ENCODE results near the gene TEKT4. TPM values are rescaled to one million over a fixed set of nuclear protein-coding genes. Genes with fewer than 3 reads are reported as not detected.
"Not testable (repeated sequence)": the region's sequence is repeated elsewhere in the genome, so short reads cannot be mapped to it uniquely, and the experiment has no call there.

TEKT4 gene
- total RNA-seq, 1 experiment from 2014 or later = not detected

GRCh38 chr2:94875820-94876522 lies 4.7 kb downstream of the TEKT4 start:
- no peak for DNase-seq (ENCODE audit: low read depth)

GRCh38 chr2:94876523-94876863 lies 5.3 kb downstream of the TEKT4 start:
- DNase-seq (ENCODE audit: low read depth) = no peak

- no peak for DNase-seq (ENCODE audit: low read depth)
These were observed 5.9 kb downstream of the TEKT4 start for GRCh38 chr2:94877129-94877528.

- not testable (repeated sequence) for DNase-seq (ENCODE audit: low read depth)
These were observed 7.3 kb downstream of the TEKT4 start for GRCh38 chr2:94878575-94878974.

- no peak for DNase-seq (ENCODE audit: low read depth)
These were observed 8.2 kb downstream of the TEKT4 start for GRCh38 chr2:94879314-94879981.

GRCh38 chr2:94879982-94880377 lies 8.8 kb downstream of the TEKT4 start:
- DNase-seq (ENCODE audit: low read depth) = no peak

GRCh38 chr2:94880507-94880906 lies 9.3 kb downstream of the TEKT4 start:
- DNase-seq (ENCODE audit: low read depth) = no peak

- no peak for DNase-seq (ENCODE audit: low read depth)
These were observed 9.8 kb downstream of the TEKT4 start for GRCh38 chr2:94881070-94881469.

GRCh38 chr2:94890234-94890633 lies 19.0 kb downstream of the TEKT4 start:
- no peak for DNase-seq (ENCODE audit: low read depth)

- not testable (repeated sequence) for DNase-seq (ENCODE audit: low read depth)
These were observed 24.0 kb downstream of the TEKT4 start for GRCh38 chr2:94895273-94895672.

- DNase-seq (ENCODE audit: low read depth) = not testable (repeated sequence)
These were observed 35.7 kb downstream of the TEKT4 start for GRCh38 chr2:94906976-94907375.

GRCh38 chr2:94923196-94923595 lies 52.0 kb downstream of the TEKT4 start:
- peak; percentile 2 for DNase-seq (ENCODE audit: low read depth)

GRCh38 chr2:94924999-94925398 lies 53.8 kb downstream of the TEKT4 start:
- DNase-seq (ENCODE audit: low read depth) = not testable (repeated sequence)

Other genes with a start within 250 kb of the TEKT4 start
- not detected in 2 replicates for gene MAL, start 154.3 kb downstream of the TEKT4 start, total RNA-seq (2014; rRNA removed)

Data from LHCN-M2 (cell line).